GM23248 (cell line): ENCODE measurements around the gene PXDN. TPM values are rescaled to one million over a fixed set of nuclear protein-coding genes. Genes with fewer than 3 reads are reported as not detected.
A peak's percentile ranks its signal among the peaks of the same experiment; 100 is the strongest.

Source experiments
- DNase-seq: peaks from one replicate; pipeline ENCODE4 v3.0.0-alpha.2; 2015
- H2AFZ ChIP-seq: fragments of 200-600 bp; sonication (generic); 2 replicates; pipeline ENCODE4 v1.6.1; 2016; ENCODE audit warnings: antibody characterized with exemption
- H3F3A ChIP-seq: fragments of 200-600 bp; sonication (generic); 2 replicates; pipeline ENCODE4 v1.6.1; 2016; ENCODE audit warnings: mild to moderate bottlenecking, antibody characterized with exemption, mixed run types; ENCODE audit not compliant: insufficient read depth
- H3K27ac ChIP-seq: fragments of 200-600 bp; sonication (generic); 2 replicates; pipeline ENCODE4 v1.5.1; 2016; ENCODE audit warnings: mild to moderate bottlenecking
- H3K27me3 ChIP-seq: fragments of 200-600 bp; sonication (generic); replicated peaks from 2 replicates; pipeline ENCODE4 v1.6.1; 2016; ENCODE audit warnings: mild to moderate bottlenecking; ENCODE audit not compliant: insufficient read depth
- H3K36me3 ChIP-seq: fragments of 200-600 bp; sonication (generic); 2 replicates; pipeline ENCODE4 v1.6.1; 2016; ENCODE audit warnings: low read depth, mild to moderate bottlenecking
- H3K4me1 ChIP-seq: fragments of 200-600 bp; sonication (generic); 2 replicates; pipeline ENCODE4 v1.6.1; 2016; ENCODE audit warnings: mild to moderate bottlenecking; ENCODE audit not compliant: insufficient read depth
- H3K4me2 ChIP-seq: fragments of 200-600 bp; sonication (generic); one replicate; pipeline ENCODE4 v1.6.1; 2016; ENCODE audit warnings: mild to moderate bottlenecking; ENCODE audit not compliant: unreplicated experiment
- H3K4me3 ChIP-seq: fragments of 200-600 bp; sonication (generic); 2 replicates; pipeline ENCODE4 v1.5.1; 2016; ENCODE audit warnings: mild to moderate bottlenecking
- H3K79me2 ChIP-seq: fragments of 200-600 bp; sonication (generic); 2 replicates; pipeline ENCODE4 v1.6.1; 2016; ENCODE audit warnings: mild to moderate bottlenecking; ENCODE audit not compliant: insufficient read depth
- H3K9ac ChIP-seq: fragments of 200-600 bp; sonication (generic); 2 replicates; pipeline ENCODE4 v1.6.1; 2016; ENCODE audit warnings: mild to moderate bottlenecking
- H3K9me2 ChIP-seq: fragments of 200-600 bp; sonication (generic); 2 replicates; pipeline ENCODE4 v1.6.1; 2016; ENCODE audit warnings: mixed run types, mild to moderate bottlenecking, moderate library complexity; ENCODE audit not compliant: insufficient read depth
- H3K9me3 ChIP-seq: fragments of 200-600 bp; sonication (generic); one replicate; pipeline ENCODE4 v1.6.1; 2017; ENCODE audit warnings: low read depth
- H4K20me1 ChIP-seq: fragments of 200-600 bp; sonication (generic); 2 replicates; pipeline ENCODE4 v1.6.0; 2016; ENCODE audit not compliant: insufficient read depth
- EZH2 ChIP-seq: fragments of 200-600 bp; sonication (generic); IDR thresholded peaks from 2 replicates; pipeline ENCODE4 v1.6.1; 2018; ENCODE audit warnings: antibody characterized with exemption, mild to moderate bottlenecking; ENCODE audit not compliant: insufficient read depth, poor library complexity, severe bottlenecking
- EZH2phosphoT487 ChIP-seq: fragments of 200-600 bp; sonication (generic); IDR thresholded peaks from 2 replicates; pipeline ENCODE4 v1.6.1; 2018; ENCODE audit warnings: antibody characterized with exemption, moderate library complexity, mild to moderate bottlenecking, low read depth; ENCODE audit not compliant: insufficient read depth
- WGBS, 2 experiments: methylation state at CpG; one replicate each; pipeline ENCODE4 v1.1.6; 2015 to 2017; ENCODE audit warnings: low lambda C conversion rate in 2 of 2, low coverage in 1 of 2; ENCODE audit errors: missing lambda C conversion rate in 2 of 2; 5-methylcytosine and 5-hydroxymethylcytosine counted together
- in situ Hi-C: fragments of 300-500 bp; cut with MboI; formaldehyde crosslinking; loops from 2 replicates; pipeline ENCODE4 v1.15.0; 2020
- polyA plus RNA-seq: library from polyadenylated mRNA; unstranded; fragments of >200 nt; fragmentation: Nextera tagmentation; extraction: Ambion mirVana; gene quantifications from 2 replicates; pipeline ENCODE4 v1.2.1, GENCODE V29; 2016
- total RNA-seq: library from RNA; depleted of rRNA; stranded (reverse); fragments of >200 nt; shearing (Covaris generic); gene quantifications from 2 replicates; pipeline ENCODE4 v1.2.3, GENCODE V29; 2014

The PXDN gene
- total and polyA plus RNA-seq, 2 experiments from 2014 or later = 222 to 263 TPM

DNA sequence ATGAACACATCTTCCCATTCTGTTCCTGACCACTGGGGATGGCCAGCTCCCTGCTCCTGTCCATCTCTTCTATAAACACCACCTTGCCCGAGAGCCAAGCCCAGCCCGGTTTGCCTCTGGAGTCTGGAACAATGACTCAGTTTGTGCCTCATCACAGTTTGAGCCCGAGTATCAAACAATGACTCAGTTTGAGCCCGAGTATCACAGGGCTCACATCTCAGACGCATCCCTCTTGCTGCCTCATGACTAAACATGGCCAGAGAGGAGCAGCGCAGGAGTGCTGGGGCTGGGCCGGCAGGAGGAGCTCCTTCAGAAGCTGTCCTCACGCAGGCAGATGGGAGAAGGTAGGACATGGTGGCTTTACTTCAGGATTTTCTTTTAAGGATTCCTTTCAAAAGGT lies 68.7 kb downstream of the PXDN start:
- no peak overlapping the region for H3K4me3 ChIP-seq
- DNase-seq = peak; percentile 99
- peaks cover 7% of the 10 kb centered on the region; the same call in 1 of the 2 replicates for H3F3A ChIP-seq
- whole genome bisulfite sequencing, 2 experiments = 3 to 5% methylated on average over 8 of the region's 8 CpGs
- H4K20me1 ChIP-seq = no peaks in the 10 kb centered on the region
- H3K27me3 ChIP-seq = no peaks in the 10 kb centered on the region
- no peaks in the 10 kb centered on the region for H3K79me2 ChIP-seq
- in situ Hi-C loops = no loop called here
- H3K27ac ChIP-seq = peak overlapping the region; percentile 47
- peak overlapping the region; percentile 44; the same call in 1 of the 2 replicates for H3K9ac ChIP-seq
- no peak overlapping the region for H2AFZ ChIP-seq
- no peaks in the 10 kb centered on the region for H3K9me3 ChIP-seq
- peaks cover 58% of the 10 kb centered on the region for H3K36me3 ChIP-seq
- TF ChIP-seq EZH2 = no peak
- no peak for TF ChIP-seq EZH2phosphoT487
- no peak overlapping the region for H3K4me2 ChIP-seq
- no peaks in the 10 kb centered on the region for H3K9me2 ChIP-seq
- peaks cover 10% of the 10 kb centered on the region for H3K4me1 ChIP-seq

DNA sequence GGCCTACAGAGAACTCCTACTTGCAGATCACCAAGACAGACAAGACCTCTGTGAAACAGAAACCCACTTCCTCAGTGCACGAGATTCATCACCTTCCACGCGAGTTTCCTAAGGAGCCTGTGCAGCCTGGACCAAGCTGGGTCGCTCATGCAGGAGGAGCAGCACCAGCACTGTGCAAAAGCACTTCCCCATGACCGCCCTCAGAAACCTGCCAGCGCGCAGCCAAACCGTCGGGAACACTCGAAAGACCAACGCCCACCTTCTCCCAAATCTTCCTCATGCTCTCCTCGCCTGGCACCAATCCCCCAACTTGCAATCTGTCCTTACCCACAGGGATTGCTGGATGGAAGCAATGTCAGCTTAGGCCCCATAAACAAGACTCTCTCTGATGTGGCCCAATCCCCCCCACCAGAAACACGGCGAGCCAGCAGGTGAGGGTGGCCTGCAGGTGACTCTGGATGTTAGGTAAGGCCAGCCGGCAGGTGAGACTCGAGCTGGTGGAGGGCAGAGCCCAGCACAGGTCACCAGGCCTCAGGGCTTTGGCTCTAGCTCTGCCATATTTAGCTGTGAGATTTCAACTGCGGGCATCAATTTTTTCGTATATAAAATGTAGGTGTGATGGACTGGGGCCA lies 69.4 kb downstream of the PXDN start:
- Histone ChIP-seq H3K9me2 (no peaks in the 10 kb centered on the region), H3F3A (peaks cover 7% of the 10 kb centered on the region; the same call in 1 of the 2 replicates), H3K27ac (peak overlapping the region; percentile 45), H4K20me1 (no peaks in the 10 kb centered on the region), H3K4me3 (no peak overlapping the region), H3K36me3 (peaks cover 55% of the 10 kb centered on the region), H3K4me1 (peaks cover 10% of the 10 kb centered on the region), H3K9ac (no peak overlapping the region), H3K4me2 (no peak overlapping the region), H2AFZ (no peak overlapping the region), H3K9me3 (no peaks in the 10 kb centered on the region), H3K27me3 (no peaks in the 10 kb centered on the region), H3K79me2 (no peaks in the 10 kb centered on the region)
- TF ChIP-seq EZH2 (no peak), EZH2phosphoT487 (no peak)
- WGBS, 2 experiments = 96 to 98% methylated on average over 18 of the region's 18 CpGs
- in situ Hi-C loops = no loop called here
- no peak for DNase-seq

DNA sequence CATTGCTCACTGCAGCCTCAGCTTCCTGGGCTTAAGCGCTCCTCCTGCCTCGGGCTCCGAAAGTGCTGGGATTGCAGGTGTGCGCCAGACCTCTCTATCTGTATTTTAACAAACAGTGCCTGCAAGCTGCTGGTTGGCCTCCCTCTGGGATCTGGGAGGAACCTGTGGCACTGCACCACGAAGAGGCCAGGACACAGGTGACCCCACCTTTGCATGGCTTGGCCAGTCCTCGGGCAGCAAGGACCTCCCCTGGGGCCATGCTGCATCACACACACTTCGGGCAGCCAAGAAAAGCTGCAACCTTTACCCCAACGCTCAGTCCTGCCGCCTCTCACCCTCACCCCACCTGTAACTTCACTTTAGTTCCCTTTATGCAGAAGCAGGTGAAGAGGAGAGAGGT lies 70.0 kb downstream of the PXDN start:
- Histone ChIP-seq H3K4me3 (no peak overlapping the region), H3K9ac (no peak overlapping the region), H2AFZ (no peak overlapping the region), H3K79me2 (no peaks in the 10 kb centered on the region), H3K4me2 (no peak overlapping the region), H3K4me1 (peaks cover 10% of the 10 kb centered on the region), H4K20me1 (no peaks in the 10 kb centered on the region), H3F3A (peaks cover 7% of the 10 kb centered on the region; the same call in 1 of the 2 replicates), H3K27me3 (no peaks in the 10 kb centered on the region), H3K9me3 (no peaks in the 10 kb centered on the region), H3K36me3 (peaks cover 49% of the 10 kb centered on the region), H3K27ac (no peak overlapping the region), H3K9me2 (no peaks in the 10 kb centered on the region)
- TF ChIP-seq EZH2 = no peak
- TF ChIP-seq EZH2phosphoT487 = no peak
- WGBS, 2 experiments = 89 to 91% methylated on average over 9 of the region's 9 CpGs
- in situ Hi-C loops = no loop called here
- DNase-seq = no peak

DNA sequence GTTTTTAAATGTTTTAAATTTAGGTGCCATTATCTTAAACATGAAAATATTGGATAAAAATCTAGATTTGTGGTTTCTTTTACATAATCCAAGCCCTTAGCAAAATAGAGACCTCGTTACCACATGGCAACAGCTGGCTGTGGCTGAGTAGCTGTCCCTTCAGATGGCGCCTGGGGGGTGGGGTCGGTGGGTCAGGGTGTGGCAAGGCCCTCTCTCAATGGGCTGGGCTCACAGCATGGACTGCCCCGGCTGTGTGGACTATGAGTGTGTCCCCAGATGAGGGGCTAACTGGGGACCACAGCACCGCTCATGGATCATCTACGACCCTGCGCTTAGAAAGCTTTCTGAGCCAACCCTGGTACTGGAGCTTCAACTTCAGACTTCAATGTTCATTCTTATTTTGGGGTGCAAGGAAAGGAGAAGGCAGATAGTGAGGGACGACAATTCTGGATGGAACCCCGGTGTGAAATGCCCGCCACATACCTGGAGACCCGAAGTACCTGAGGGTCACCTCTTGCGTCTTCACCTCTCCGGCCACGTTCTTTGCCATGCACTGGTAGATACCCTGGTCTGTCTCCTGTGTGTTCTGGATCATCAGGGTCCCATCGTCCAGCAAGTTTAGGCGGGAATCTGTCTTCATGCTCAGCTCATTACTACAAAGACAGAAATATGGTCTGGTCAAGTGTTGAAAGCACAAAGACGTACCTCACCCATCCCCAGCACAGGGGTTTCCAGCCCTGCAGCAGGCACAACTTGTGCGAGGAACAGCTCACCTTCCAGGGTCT lies 71.0 kb downstream of the PXDN start:
- TF ChIP-seq EZH2 (no peak), EZH2phosphoT487 (no peak)
- H3K9ac ChIP-seq = no peak overlapping the region
- peaks cover 7% of the 10 kb centered on the region; the same call in 1 of the 2 replicates for H3F3A ChIP-seq
- no peaks in the 10 kb centered on the region for H3K79me2 ChIP-seq
- peaks cover 41% of the 10 kb centered on the region for H3K36me3 ChIP-seq
- H3K4me3 ChIP-seq = no peak overlapping the region
- WGBS, 2 experiments = 94% methylated on average over 18 of the region's 18 CpGs
- no peaks in the 10 kb centered on the region for H3K9me3 ChIP-seq
- H3K4me2 ChIP-seq = no peak overlapping the region
- no peak overlapping the region for H3K27ac ChIP-seq
- in situ Hi-C loops = no loop called here
- no peaks in the 10 kb centered on the region for H3K9me2 ChIP-seq
- H2AFZ ChIP-seq = no peak overlapping the region
- no peak for DNase-seq
- H3K27me3 ChIP-seq = no peaks in the 10 kb centered on the region
- peaks cover 10% of the 10 kb centered on the region for H3K4me1 ChIP-seq
- no peaks in the 10 kb centered on the region for H4K20me1 ChIP-seq
